ENCODE results near the gene EPG5.
"Not testable (repeated sequence)": the region's sequence is repeated elsewhere in the genome, so short reads cannot be mapped to it uniquely, and the experiment has no call there.

EPG5 gene

GRCh38 chr18:45859334-45859733, 107.8 kb downstream of the EPG5 start:
- TF ChIP-seq POLR2A (IDR thresholded peaks at IDR 0.05; ENCODE audit: low read length) (no peak), GATA1 (IDR thresholded peaks at IDR 0.05; ENCODE audit: low read depth, low read length) (no peak)
- DNase-seq = no peak

- no peak for TF ChIP-seq POLR2A (IDR thresholded peaks at IDR 0.05; ENCODE audit: low read length)
- TF ChIP-seq GATA1 (IDR thresholded peaks at IDR 0.05; ENCODE audit: low read depth, low read length) = no peak
Observed at GRCh38 chr18:45856531-45856930, 110.6 kb downstream of the EPG5 start.

GRCh38 chr18:45854036-45854586, 113.0 kb downstream of the EPG5 start:
- TF ChIP-seq POLR2A (IDR thresholded peaks at IDR 0.05; ENCODE audit: low read length) = no peak
- no peak for TF ChIP-seq GATA1 (IDR thresholded peaks at IDR 0.05; ENCODE audit: low read depth, low read length)
- no peak for DNase-seq

More at GRCh38 chr18:45856531-45856930, 110.6 kb downstream of the EPG5 start:
- DNase-seq = no peak

GRCh38 chr18:45852631-45853030, 114.5 kb downstream of the EPG5 start:
- TF ChIP-seq POLR2A (IDR thresholded peaks at IDR 0.05; ENCODE audit: low read length) (no peak), GATA1 (IDR thresholded peaks at IDR 0.05; ENCODE audit: low read depth, low read length) (no peak)
- DNase-seq = no peak

- TF ChIP-seq GATA1 (IDR thresholded peaks at IDR 0.05; ENCODE audit: low read depth, low read length) (no peak), POLR2A (IDR thresholded peaks at IDR 0.05; ENCODE audit: low read length) (no peak)
- no peak for DNase-seq
Observed at GRCh38 chr18:45851161-45851925, 115.8 kb downstream of the EPG5 start.

- DNase-seq = peak; percentile 35 to 44
Observed at GRCh38 chr18:45850021-45850420, 117.1 kb downstream of the EPG5 start.

GRCh38 chr18:45849529-45849928, 117.6 kb downstream of the EPG5 start:
- no peak for TF ChIP-seq POLR2A (IDR thresholded peaks at IDR 0.05; ENCODE audit: low read length)
- no peak for DNase-seq

More at GRCh38 chr18:45850021-45850420, 117.1 kb downstream of the EPG5 start:
- TF ChIP-seq GATA1 (IDR thresholded peaks at IDR 0.05; ENCODE audit: low read depth, low read length) (no peak), POLR2A (IDR thresholded peaks at IDR 0.05; ENCODE audit: low read length) (no peak)

GRCh38 chr18:45848643-45849042, 118.5 kb downstream of the EPG5 start:
- DNase-seq = not testable (repeated sequence)

GRCh38 chr18:45847119-45847518, 120.0 kb downstream of the EPG5 start:
- TF ChIP-seq POLR2A (IDR thresholded peaks at IDR 0.05; ENCODE audit: low read length) = no peak
- TF ChIP-seq GATA1 (IDR thresholded peaks at IDR 0.05; ENCODE audit: low read depth, low read length) = no peak
- no peak for DNase-seq

- no peak for DNase-seq
- TF ChIP-seq GATA1 (IDR thresholded peaks at IDR 0.05; ENCODE audit: low read depth, low read length) = no peak
Observed at GRCh38 chr18:45845410-45845809, 121.7 kb downstream of the EPG5 start.

GRCh38 chr18:45844938-45845337, 122.2 kb downstream of the EPG5 start:
- TF ChIP-seq GATA1 (IDR thresholded peaks at IDR 0.05; ENCODE audit: low read depth, low read length) (no peak), POLR2A (IDR thresholded peaks at IDR 0.05; ENCODE audit: low read length) (no peak)
- DNase-seq = no peak

- DNase-seq = no peak
Observed at GRCh38 chr18:45843019-45843418, 124.1 kb downstream of the EPG5 start.

GRCh38 chr18:45841765-45842442, 125.2 kb downstream of the EPG5 start:
- TF ChIP-seq GATA1 (IDR thresholded peaks at IDR 0.05; ENCODE audit: low read depth, low read length) = no peak
- no peak for TF ChIP-seq POLR2A (IDR thresholded peaks at IDR 0.05; ENCODE audit: low read length)
- DNase-seq = no peak

More at GRCh38 chr18:45843019-45843418, 124.1 kb downstream of the EPG5 start:
- no peak for TF ChIP-seq GATA1 (IDR thresholded peaks at IDR 0.05; ENCODE audit: low read depth, low read length)
- no peak for TF ChIP-seq POLR2A (IDR thresholded peaks at IDR 0.05; ENCODE audit: low read length)

GRCh38 chr18:45841060-45841764, 125.9 kb downstream of the EPG5 start:
- no peak for DNase-seq
- TF ChIP-seq GATA1 (IDR thresholded peaks at IDR 0.05; ENCODE audit: low read depth, low read length) = no peak
- TF ChIP-seq POLR2A (IDR thresholded peaks at IDR 0.05; ENCODE audit: low read length) = no peak
